Trophoblast cell (in vitro differentiated cells and primary cell): ENCODE data around the gene RCOR1.

Experiments used
- DNase-seq, 2 donors: peaks; one replicate each; pipeline ENCODE4 v3.0.0-alpha.2; 2016
- H2AFZ ChIP-seq: 2 replicates; pipeline ENCODE4 v1.6.1; 2013; ENCODE audit warnings: low read length, moderate library complexity, mild to moderate bottlenecking; ENCODE audit not compliant: insufficient read depth, poor library complexity
- H2AK5ac ChIP-seq: 2 replicates; pipeline ENCODE4 v1.6.1; 2013; ENCODE audit warnings: mild to moderate bottlenecking, low read length
- H2BK120ac ChIP-seq: 2 replicates; pipeline ENCODE4 v1.6.1; 2013; ENCODE audit warnings: low read length, mild to moderate bottlenecking, moderate library complexity; ENCODE audit not compliant: insufficient read depth, poor library complexity
- H2BK12ac ChIP-seq: 2 replicates; pipeline ENCODE4 v1.6.1; 2013; ENCODE audit warnings: mild to moderate bottlenecking, low read length, moderate library complexity
- H2BK5ac ChIP-seq: 2 replicates; pipeline ENCODE4 v1.6.1; 2013; ENCODE audit warnings: low read length, low read depth, moderate library complexity, mild to moderate bottlenecking; ENCODE audit not compliant: poor library complexity
- H3K14ac ChIP-seq: 2 replicates; pipeline ENCODE4 v1.6.1; 2013; ENCODE audit warnings: mild to moderate bottlenecking, low read length
- H3K18ac ChIP-seq: 2 replicates; pipeline ENCODE4 v1.6.1; 2013; ENCODE audit warnings: mild to moderate bottlenecking, low read length
- H3K23ac ChIP-seq: 2 replicates; pipeline ENCODE4 v1.6.1; 2013; ENCODE audit warnings: low read length
- H3K27ac ChIP-seq: 2 replicates; pipeline ENCODE4 v1.5.1; 2013; ENCODE audit warnings: low read depth, mild to moderate bottlenecking, inconsistent platforms, low read length, moderate library complexity
- H3K27me3 ChIP-seq: 2 replicates; pipeline ENCODE4 v1.6.1; 2013; ENCODE audit warnings: inconsistent platforms, mild to moderate bottlenecking, low read length, moderate library complexity; ENCODE audit not compliant: insufficient read depth
- H3K36me3 ChIP-seq, 2 experiments: 1 replicate in 1 of 2; 2 replicates in 1 of 2; pipeline ENCODE4 v1.6.1; 2013; ENCODE audit warnings: low read length in 2 of 2, mild to moderate bottlenecking in 2 of 2, moderate library complexity in 1 of 2; ENCODE audit not compliant: insufficient read depth in 2 of 2, control insufficient read depth in 1 of 2
- H3K4ac ChIP-seq: 2 replicates; pipeline ENCODE4 v1.6.1; 2013; ENCODE audit warnings: low read depth, mild to moderate bottlenecking, low read length, moderate library complexity
- H3K4me1 ChIP-seq, 2 experiments: 1 replicate in 1 of 2; 2 replicates in 1 of 2; pipeline ENCODE4 v1.6.1; 2013; ENCODE audit warnings: low read length in 2 of 2, mild to moderate bottlenecking in 2 of 2, moderate library complexity in 1 of 2; ENCODE audit not compliant: insufficient read depth in 2 of 2, control insufficient read depth in 1 of 2
- H3K4me2 ChIP-seq: 2 replicates; pipeline ENCODE4 v1.6.1; 2013; ENCODE audit warnings: inconsistent platforms, mild to moderate bottlenecking, low read length, moderate library complexity
- H3K4me3 ChIP-seq: 2 replicates; pipeline ENCODE4 v1.5.1; 2013; ENCODE audit warnings: mild to moderate bottlenecking, low read depth, low read length, inconsistent platforms
- H3K79me1 ChIP-seq: one replicate; pipeline ENCODE4 v1.6.1; 2013; ENCODE audit warnings: low read length
- H3K79me2 ChIP-seq: 2 replicates; pipeline ENCODE4 v1.6.1; 2013; ENCODE audit warnings: low read length, mild to moderate bottlenecking; ENCODE audit not compliant: control insufficient read depth, insufficient read depth, poor library complexity
- H3K9ac ChIP-seq: 2 replicates; pipeline ENCODE4 v1.6.1; 2013; ENCODE audit warnings: mild to moderate bottlenecking, low read length
- H3K9me3 ChIP-seq: 2 replicates; pipeline ENCODE4 v1.6.1; 2013; ENCODE audit warnings: low read depth, mild to moderate bottlenecking, control low read depth, inconsistent platforms, low read length; ENCODE audit not compliant: insufficient read depth
- H4K12ac ChIP-seq: 2 replicates; pipeline ENCODE4 v1.6.1; 2013; ENCODE audit warnings: low read depth, mild to moderate bottlenecking, low read length, moderate library complexity
- H4K8ac ChIP-seq: 2 replicates; pipeline ENCODE4 v1.6.1; 2013; ENCODE audit warnings: low read depth, mild to moderate bottlenecking, low read length, moderate library complexity
- H4K91ac ChIP-seq: one replicate; pipeline ENCODE4 v1.6.1; 2013; ENCODE audit warnings: low read depth, mild to moderate bottlenecking, low read length, moderate library complexity
- WGBS: extraction: QIAGEN DNeasy Blood & Tissue Kit; methylation state at CpG from one replicate; pipeline ENCODE4 v1.1.7; 2013; ENCODE audit warnings: missing lambda C conversion rate; ENCODE audit not compliant: insufficient read length, insufficient coverage; ENCODE audit errors: extremely low coverage; 5-methylcytosine and 5-hydroxymethylcytosine counted together

RCOR1 gene

DNA sequence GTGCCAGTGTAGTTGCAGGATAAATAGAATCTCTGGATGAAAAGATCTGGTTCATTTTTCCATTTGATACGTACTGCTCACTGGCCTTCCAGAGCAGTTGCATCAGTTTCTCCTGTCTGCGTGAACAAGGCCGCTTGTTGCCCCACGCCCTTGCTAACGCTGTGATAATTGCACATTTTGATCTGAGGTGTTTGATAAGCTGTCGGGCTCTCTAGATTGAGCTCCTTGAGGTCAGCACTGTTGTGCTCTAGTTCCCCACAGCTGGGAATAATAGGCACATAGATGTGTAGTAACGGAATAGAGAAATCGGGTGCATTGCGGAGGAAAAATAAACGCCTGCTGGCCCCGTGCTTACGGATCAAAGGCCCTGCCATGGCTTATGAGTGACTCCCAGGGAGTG, 142.0 kb downstream of the RCOR1 start:
- Histone ChIP-seq H3K4me1 (peaks cover 1 to 2% of the 10 kb centered on the region in 2 experiments), H3K79me1 (peaks cover under 1% of the 10 kb centered on the region), H3K4me3 (no peak overlapping the region), H2AFZ (no peak overlapping the region), H4K12ac (no peak overlapping the region), H4K8ac (no peak overlapping the region), H2BK12ac (no peak overlapping the region), H2BK120ac (no peak overlapping the region), H3K4me2 (no peak overlapping the region), H3K36me3 (peaks cover 56 to 64% of the 10 kb centered on the region in 2 experiments), H3K79me2 (no peaks in the 10 kb centered on the region), H3K14ac (no peak overlapping the region), H3K27me3 (no peaks in the 10 kb centered on the region), H3K9me3 (peaks cover 3% of the 10 kb centered on the region), H4K91ac (no peak overlapping the region), H2BK5ac (no peak overlapping the region), H3K4ac (no peak overlapping the region), H3K18ac (no peak overlapping the region), H3K9ac (no peak overlapping the region), H2AK5ac (no peak overlapping the region), H3K23ac (no peak overlapping the region), H3K27ac (no peak overlapping the region)
- no peak for DNase-seq
- WGBS: no CpG with 5 or more reads among the region's 12 CpGs

GRCh38 chr14:102736956-102737355, 144.5 kb downstream of the RCOR1 start:
- no CpG with 5 or more reads among the region's 3 CpGs for WGBS
- H2AFZ ChIP-seq: no peak overlapping the region
- no peak overlapping the region for H2BK12ac ChIP-seq
- no peak overlapping the region for H3K23ac ChIP-seq
- H3K79me2 ChIP-seq: peaks cover 2% of the 10 kb centered on the region
- no peak for DNase-seq
- H3K9me3 ChIP-seq: peaks cover 9% of the 10 kb centered on the region
- no peak overlapping the region for H3K4ac ChIP-seq
- H2AK5ac ChIP-seq: no peak overlapping the region
- H4K91ac ChIP-seq: no peak overlapping the region
- H3K27me3 ChIP-seq: no peaks in the 10 kb centered on the region
- H3K4me2 ChIP-seq: no peak overlapping the region
- peak overlapping the region; percentile 48 for H4K12ac ChIP-seq
- H2BK120ac ChIP-seq: no peak overlapping the region
- no peak overlapping the region for H3K14ac ChIP-seq
- peaks cover 4 to 5% of the 10 kb centered on the region in 2 experiments for H3K4me1 ChIP-seq
- H3K9ac ChIP-seq: peak overlapping the region; percentile 20
- H3K27ac ChIP-seq: no peak overlapping the region
- H4K8ac ChIP-seq: no peak overlapping the region
- H2BK5ac ChIP-seq: no peak overlapping the region
- peaks cover 3% of the 10 kb centered on the region for H3K79me1 ChIP-seq
- no peak overlapping the region for H3K18ac ChIP-seq
- peaks cover 47 to 54% of the 10 kb centered on the region in 2 experiments for H3K36me3 ChIP-seq
- H3K4me3 ChIP-seq: no peak overlapping the region

DNA sequence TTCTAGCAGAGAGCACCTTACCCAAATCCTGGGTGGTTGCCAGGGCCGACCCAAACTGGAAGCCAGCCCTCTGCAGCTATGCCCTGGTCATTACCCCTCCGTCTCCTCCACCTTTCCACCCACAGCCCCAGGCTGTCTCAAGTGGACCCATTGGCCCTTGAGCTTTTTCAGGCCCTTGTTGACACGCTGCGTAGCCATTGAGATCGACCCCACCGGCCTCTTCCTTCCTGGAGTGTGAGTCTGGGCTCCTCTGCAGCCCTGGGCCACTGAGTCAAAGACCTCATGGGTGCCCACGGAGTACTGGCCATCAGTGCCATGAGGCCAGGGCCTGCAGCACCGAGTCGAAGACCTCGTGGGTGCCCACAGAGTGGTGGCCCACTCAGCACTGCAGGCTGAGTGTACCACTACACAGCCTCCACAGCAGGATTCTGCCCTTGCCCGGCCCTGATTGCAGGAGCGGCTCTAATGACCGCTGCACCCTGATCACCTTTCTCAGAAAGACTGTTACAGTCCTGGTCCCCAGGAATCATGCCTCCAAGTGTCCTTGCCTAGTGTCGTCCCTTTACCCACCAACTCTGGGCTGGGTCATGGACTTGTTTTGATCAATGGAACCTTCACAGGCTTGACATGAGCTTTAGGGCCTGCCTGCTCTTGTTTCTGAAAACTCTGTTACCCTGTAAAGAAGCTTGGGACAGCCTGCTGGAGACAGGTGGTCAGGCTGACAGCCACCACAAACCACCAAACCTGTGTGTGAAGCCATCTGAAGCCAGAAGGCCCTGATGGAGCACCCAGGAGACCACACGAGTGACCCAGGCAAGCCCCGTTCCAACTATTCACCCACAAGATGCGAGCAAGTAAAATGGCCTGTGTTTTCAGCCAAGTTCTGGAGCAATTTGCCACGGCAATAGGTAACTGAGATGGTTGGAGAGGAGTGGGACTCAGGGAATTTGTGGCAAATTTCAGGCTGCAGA, 145.2 kb downstream of the RCOR1 start:
- Histone ChIP-seq H3K4me3 (no peak overlapping the region), H3K23ac (no peak overlapping the region), H3K9ac (peak overlapping the region; percentile 20), H3K27ac (no peak overlapping the region), H4K8ac (no peak overlapping the region), H3K79me1 (peaks cover 3% of the 10 kb centered on the region), H3K79me2 (peaks cover 2% of the 10 kb centered on the region), H3K36me3 (peaks cover 43 to 49% of the 10 kb centered on the region in 2 experiments), H3K14ac (no peak overlapping the region), H2AK5ac (no peak overlapping the region), H3K9me3 (peaks cover 9% of the 10 kb centered on the region), H3K4ac (no peak overlapping the region), H3K4me2 (no peak overlapping the region), H2BK5ac (no peak overlapping the region), H2AFZ (no peak overlapping the region), H4K12ac (peak overlapping the region; percentile 48), H3K27me3 (no peaks in the 10 kb centered on the region), H2BK12ac (no peak overlapping the region), H4K91ac (no peak overlapping the region), H3K4me1 (peaks cover 4 to 5% of the 10 kb centered on the region in 2 experiments), H2BK120ac (no peak overlapping the region), H3K18ac (no peak overlapping the region)
- no peak for DNase-seq
- WGBS: no CpG with 5 or more reads among the region's 18 CpGs

- no peak overlapping the region for H3K27ac ChIP-seq
- H4K12ac ChIP-seq: no peak overlapping the region
- no peak overlapping the region for H3K4me3 ChIP-seq
- no peak overlapping the region for H2AK5ac ChIP-seq
- H3K14ac ChIP-seq: no peak overlapping the region
- H3K27me3 ChIP-seq: no peaks in the 10 kb centered on the region
- no peak overlapping the region for H2BK12ac ChIP-seq
- H3K36me3 ChIP-seq: peaks cover 36 to 43% of the 10 kb centered on the region in 2 experiments
- H4K91ac ChIP-seq: no peak overlapping the region
- H3K4ac ChIP-seq: no peak overlapping the region
- no peak overlapping the region for H2BK5ac ChIP-seq
- no peak overlapping the region for H3K23ac ChIP-seq
- no peak overlapping the region for H3K18ac ChIP-seq
- no peak overlapping the region for H3K9ac ChIP-seq
- no CpG with 5 or more reads among the region's 11 CpGs for WGBS
- H3K4me1 ChIP-seq: peaks cover 4 to 5% of the 10 kb centered on the region in 2 experiments
- H3K79me1 ChIP-seq: peaks cover 3% of the 10 kb centered on the region
- no peak overlapping the region for H4K8ac ChIP-seq
- DNase-seq: peak in 1 of 2 donors; percentile 13
- peaks cover 9% of the 10 kb centered on the region for H3K9me3 ChIP-seq
- no peak overlapping the region for H3K4me2 ChIP-seq
- no peak overlapping the region for H2BK120ac ChIP-seq
- H2AFZ ChIP-seq: no peak overlapping the region
- H3K79me2 ChIP-seq: peaks cover 2% of the 10 kb centered on the region
These were observed 146.1 kb downstream of the RCOR1 start for GRCh38 chr14:102738373-102739189.
